ENCODE measurements around the gene CRADD.

GRCh38 chr12:93642751-93643150 is 34.4 kb upstream of the CRADD start:
- no peak for TF ChIP-seq CTCF (IDR thresholded peaks at IDR 0.05)
- no peak for TF ChIP-seq EZH2 (IDR thresholded peaks at IDR 0.05; ENCODE audit: borderline replicate concordance, insufficient read depth, low read depth, low read length, poor library complexity, severe bottlenecking)
